Measurements from ENCODE around the gene FSIP1.

GRCh38 chr15:39704235-39704634 lies 78.4 kb downstream of the FSIP1 start:
- TF ChIP-seq POLR2A (IDR thresholded peaks at IDR 0.05) = no peak
- TF ChIP-seq CTCF (IDR thresholded peaks at IDR 0.05) = no peak

All from upper lobe of left lung (tissue), 4 donors.